HPDE6-E6E7 (cell line): ENCODE results near the gene ST6GAL1.
"Not testable (repeated sequence)": the region's sequence is repeated elsewhere in the genome, so short reads cannot be mapped to it uniquely, and the experiment has no call there.

Source experiments
- DNase-seq: peaks from one replicate; pipeline ENCODE4 v3.0.0; 2011; ENCODE audit warnings: missing footprints; ENCODE audit errors: extremely low spot score

The ST6GAL1 gene

DNA sequence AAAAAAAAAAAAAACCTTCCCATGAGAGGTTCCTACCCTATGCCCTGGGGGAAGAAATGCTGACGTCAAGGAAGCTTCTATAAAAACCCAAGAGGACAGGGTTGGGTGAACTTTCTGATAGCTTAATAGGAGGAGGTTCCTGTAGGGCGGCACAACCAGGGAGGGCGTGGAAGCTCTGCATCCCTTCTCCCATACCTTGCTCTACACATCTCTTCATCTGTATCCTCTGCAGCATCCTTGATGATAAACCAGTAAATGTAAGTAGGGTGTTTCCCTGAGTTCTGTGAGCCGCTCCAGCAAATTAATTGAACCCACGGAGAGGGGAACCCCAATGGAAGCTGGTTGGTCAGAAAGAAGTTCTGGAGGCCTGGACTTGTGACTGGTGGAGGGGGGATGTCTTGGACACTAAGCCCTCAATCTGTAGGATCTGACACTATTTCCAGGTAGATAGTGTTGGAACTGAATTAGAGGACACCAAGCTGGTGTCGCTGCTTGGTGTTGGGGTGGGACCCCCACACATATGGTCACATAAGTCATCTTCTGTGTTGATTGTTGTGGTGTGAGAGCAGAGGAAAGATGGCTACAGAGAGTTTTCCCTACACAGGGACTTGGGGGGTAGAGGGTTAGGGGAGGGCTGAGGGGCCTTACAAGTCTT is 91.5 kb downstream of the ST6GAL1 start:
- DNase-seq = no peak

DNA sequence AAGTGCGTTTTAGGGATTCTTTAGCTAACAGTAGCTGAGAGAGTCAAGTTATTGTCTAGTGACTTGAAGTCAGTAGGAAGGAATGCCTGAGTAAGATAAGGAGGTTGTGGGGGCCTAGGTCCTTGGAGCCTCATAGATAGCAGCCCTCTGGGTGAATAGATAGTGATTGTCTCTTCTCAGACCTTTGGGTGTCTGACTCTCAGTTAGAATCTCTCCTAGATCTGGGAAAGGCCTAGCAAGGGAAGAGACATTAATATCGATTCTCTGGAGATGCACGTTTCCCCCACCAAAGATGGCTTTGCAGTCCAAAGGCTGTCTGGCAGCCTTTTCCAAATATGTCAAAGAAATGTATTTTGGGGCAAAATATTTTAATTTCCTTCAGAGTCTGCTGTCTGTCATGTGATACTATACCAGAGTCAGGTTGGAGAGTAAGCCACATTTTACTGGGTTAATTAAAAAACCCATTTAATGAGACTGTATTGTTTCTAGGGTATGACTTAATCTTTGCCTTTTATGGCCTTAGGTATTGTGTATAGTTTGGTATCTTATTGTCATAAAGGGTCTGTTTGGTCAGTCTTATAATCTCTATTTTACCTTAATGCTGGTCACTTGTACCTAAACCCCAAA is 92.2 kb downstream of the ST6GAL1 start:
- no peak for DNase-seq

DNA sequence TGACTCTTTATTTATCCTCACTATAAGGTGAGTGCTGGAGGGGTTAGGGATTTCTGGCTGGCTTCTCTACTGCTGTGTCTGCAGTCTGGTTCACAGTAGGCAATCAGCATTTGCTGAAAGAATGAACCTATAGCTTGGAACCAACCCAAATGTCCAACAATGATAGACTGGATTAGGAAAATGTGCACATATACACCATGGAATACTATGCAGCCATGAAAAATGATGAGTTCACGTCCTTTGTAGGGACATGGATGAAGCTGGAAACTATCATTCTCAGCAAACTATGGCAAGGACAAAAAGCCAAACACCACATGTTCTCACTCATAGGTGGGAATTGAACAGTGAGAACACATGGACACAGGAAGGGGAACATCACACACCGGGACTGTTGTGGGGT is 93.0 kb downstream of the ST6GAL1 start:
- not testable (repeated sequence) for DNase-seq

DNA sequence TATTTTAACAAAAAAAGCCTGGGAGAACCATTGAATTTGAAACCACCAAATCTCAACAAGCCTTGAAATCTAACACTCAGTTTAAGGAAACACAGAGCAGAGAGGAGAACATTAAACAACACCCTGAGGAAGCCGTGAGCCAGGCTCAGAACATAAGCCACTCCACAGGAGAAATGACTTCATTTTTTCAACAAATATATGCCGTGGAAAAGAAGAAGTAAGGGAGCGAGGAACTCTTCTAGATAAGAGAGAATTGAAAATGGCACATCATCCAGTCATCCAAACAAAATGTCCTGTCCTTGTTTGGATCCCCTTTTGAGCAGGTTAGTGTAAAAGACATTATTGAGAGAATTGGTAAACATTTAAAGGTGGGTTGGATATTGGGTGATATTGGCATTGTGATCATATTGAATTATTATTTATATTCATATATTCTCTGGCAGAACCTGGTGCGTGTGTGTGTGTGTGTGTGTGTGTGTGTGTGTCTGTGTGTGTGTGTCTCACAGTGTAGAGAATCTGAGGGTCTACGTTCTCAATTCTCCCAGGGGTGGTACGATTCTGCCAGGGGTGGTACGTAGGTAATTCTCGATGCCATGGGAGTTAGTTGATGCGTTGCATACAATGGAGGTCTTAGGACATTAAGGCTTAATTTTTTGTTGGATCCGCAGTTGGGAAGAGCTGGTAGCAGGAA is 94.4 kb downstream of the ST6GAL1 start:
- no peak for DNase-seq

GRCh38 chr3:187025254-187025655 is 94.9 kb downstream of the ST6GAL1 start:
- DNase-seq = no peak

DNA sequence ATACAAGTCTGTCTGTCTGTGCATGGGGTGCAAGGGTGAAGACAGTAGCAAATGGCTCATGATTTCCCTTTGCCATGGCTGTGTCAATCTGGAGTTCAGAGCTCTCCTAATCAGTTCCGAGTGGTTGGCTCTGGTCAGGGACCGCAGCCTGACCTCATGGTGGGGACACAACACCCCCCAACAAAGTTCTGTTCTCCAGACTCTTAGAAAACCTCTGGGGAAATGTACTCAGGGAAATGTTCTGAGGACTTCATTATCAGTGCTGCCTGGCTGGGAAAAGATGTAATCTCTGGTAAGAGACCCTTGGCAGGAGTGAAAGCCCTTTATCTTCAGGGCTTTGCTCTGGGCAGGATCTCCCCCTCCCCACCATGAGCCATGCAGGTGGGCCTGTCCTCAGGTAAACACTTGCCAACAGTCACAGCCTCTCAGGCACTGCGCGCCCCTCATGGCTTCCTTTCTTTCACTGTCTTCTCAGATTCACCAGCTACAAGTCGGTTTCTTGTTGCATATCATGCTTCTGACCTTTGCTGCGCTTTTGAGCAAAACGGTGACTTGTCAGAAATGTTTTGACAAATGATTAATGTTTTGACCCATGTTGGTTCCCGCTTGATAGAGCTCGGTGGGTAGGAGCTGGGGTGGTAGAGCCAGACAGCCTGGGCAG is 95.5 kb downstream of the ST6GAL1 start:
- no peak for DNase-seq

- no peak for DNase-seq
Observed at GRCh38 chr3:187026317-187026670, 96.0 kb downstream of the ST6GAL1 start.

GRCh38 chr3:187027531-187028278 is 97.4 kb downstream of the ST6GAL1 start:
- DNase-seq = no peak

DNA sequence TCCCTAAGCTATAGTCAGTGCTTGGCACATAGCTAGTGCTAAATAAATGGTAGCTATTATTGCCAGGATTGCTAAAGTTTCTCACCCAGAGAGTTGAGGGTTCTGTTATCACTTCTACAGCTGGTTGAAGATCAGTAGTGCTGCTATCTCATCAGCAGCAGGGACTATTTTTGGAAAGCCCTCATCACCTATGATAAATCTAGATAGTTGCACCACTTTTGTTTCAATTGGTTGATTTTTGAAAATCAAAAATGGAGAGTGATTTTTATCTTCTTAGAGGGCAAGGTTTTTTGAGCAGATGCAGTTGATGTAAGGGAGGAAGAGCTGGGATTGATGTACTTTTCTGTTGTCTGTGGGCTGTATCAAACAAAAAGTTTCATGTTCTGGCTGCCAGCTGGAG is 101.6 kb downstream of the ST6GAL1 start:
- DNase-seq = no peak

GRCh38 chr3:187036394-187036793 is 106.1 kb downstream of the ST6GAL1 start:
- DNase-seq = no peak

- no peak for DNase-seq
Observed at GRCh38 chr3:187039100-187039722, 108.9 kb downstream of the ST6GAL1 start.

DNA sequence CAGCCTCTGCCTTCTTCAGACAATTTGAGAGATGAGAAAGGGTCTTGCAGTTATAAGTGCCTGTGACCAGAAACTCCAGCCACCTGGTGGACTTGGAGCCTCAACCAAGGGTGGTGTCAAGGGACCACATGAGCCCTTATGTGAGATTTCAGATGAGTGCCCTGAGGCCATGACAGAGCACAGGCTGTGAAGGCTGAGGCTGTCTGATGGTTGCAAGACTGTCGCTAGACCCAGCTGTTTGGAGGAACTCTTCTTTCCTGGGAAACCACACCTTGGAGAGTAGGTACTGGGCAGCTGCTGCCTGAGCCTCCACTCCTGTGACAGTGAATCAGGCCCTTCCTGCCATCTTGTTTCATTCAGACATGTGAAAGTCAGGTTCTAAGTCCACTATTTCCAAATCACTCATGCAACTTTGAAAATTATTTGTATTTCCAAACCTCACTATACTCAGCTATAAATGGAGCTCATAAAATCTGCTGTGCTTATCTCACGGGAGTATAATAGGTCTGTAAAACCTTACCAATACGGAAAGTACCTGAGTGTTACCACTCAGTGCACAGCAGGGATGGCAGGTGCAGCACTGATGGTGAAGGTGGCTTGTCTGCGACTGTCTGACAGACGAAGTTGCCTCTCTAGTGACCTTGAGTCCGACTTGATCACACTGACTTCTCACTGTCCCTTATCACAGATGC is 109.5 kb downstream of the ST6GAL1 start:
- no peak for DNase-seq

GRCh38 chr3:187040516-187041361 is 110.4 kb downstream of the ST6GAL1 start:
- no peak for DNase-seq

DNA sequence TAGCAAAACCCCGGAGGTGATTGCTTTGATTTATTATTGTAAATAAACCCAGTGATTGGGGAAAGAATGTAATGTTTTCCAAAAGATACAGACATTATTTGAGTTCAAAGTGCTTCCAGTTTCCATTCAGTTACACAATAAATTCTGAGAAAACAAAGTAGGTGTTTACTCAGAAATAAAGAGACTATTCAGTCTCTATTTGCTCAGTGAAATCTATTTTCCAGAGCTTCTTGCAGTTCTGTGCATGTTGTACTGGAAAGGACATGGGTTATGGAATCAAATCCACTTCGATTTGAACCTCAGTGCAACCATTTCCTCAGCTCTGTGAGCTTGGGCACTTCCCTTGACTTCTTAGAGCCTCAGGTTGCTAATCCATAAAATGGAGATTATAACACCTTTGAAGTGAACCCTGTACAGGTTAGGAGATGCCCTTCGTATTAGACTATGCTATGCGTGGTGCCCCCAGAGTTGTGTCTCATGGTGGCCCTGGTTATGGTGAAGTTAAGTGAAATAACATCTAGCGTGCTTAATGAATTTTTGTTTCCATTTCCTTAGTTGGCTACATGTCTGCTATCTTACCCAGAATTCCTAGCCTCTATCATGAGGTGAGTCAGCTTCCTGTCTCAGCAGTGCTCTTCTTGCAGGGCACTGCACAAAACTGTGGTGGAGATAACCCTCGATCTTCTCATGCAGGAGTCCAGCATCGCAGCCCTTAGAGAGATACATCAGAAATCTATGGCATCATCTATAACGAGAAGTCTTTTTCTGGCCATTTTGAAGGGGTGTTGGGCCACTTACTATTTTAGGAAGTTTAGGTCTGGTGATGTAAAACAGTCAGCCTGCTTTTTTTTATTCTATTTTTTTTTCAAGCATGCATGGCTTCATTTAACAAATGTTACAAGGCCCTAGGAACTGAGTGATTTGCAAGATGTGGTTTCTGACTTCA is 111.3 kb downstream of the ST6GAL1 start:
- no peak for DNase-seq

GRCh38 chr3:187042346-187042745 is 112.0 kb downstream of the ST6GAL1 start:
- DNase-seq = no peak

DNA sequence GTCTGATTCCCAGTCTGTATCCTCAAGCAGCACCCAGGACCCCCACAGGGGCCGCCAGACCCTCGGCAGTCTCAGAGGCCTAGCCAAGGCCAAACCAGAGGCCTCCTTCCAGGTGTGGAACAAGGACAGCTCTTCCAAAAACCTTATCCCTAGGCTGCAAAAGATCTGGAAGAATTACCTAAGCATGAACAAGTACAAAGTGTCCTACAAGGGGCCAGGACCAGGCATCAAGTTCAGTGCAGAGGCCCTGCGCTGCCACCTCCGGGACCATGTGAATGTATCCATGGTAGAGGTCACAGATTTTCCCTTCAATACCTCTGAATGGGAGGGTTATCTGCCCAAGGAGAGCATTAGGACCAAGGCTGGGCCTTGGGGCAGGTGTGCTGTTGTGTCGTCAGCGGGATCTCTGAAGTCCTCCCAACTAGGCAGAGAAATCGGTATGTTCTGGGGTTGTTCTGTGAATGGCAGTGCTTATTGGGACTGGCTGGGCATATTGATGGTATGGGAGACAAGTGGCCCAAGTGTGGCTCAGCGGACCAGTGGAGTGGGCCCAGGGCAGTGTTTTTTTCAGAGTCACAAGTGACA is 112.6 kb downstream of the ST6GAL1 start:
- DNase-seq = no peak

DNA sequence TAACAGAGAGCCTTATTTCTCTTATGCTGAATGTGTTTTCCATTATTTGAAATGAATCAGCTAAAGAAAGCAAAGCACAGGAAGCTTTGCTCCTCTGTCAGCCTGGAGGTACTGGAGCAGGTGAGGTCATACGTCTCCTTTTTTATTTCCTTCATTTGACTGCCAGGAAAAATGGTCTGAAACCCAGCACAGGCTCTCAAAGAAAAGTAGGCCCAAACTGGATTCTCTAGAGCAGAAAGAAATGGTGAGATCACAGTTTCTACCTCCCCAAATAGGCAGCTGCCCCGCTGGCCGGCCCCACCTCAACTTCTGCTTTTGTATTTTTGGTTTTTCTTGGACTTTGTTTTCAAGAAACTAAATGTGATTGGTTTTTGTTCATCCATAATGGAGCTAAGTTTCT is 113.9 kb downstream of the ST6GAL1 start:
- DNase-seq = no peak

GRCh38 chr3:187044867-187045552 is 114.7 kb downstream of the ST6GAL1 start:
- no peak for DNase-seq
